Measurements from ENCODE around the gene C10orf95.

Gene C10orf95

DNA sequence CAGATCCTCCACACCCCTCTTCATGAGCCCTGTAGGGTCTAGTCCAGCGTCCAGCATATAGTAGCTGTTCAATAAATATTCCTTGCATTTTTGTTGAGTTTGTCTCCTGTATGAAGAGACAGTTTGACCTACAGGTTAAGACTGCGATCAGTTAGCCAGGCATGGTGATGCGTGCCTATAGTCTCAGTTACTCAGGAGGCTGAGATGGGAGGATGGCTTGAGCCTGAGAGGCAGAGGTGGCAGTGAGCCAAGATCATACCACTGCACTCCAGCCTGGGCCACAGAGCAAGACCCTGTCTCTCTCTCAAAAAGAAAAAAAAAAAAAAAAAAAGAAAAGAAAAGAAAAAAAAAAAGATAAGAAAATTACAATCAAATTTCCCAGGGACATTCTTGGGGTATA lies 13.8 kb downstream of the C10orf95 start:
- Histone ChIP-seq H3K79me2 (no peaks in the 10 kb centered on the region), H3K27ac (no peak overlapping the region), H2AFZ (no peak overlapping the region), H3K9me3 (ENCODE audit: control insufficient read depth, low read length) (no peaks in the 10 kb centered on the region), H3K4me3 (ENCODE audit: low read depth, low read length) (no peak overlapping the region), H3K9ac (no peak overlapping the region), H3K4me1 (no peaks in the 10 kb centered on the region), H3K27me3 (ENCODE audit: control insufficient read depth, insufficient read depth, low read length) (no peaks in the 10 kb centered on the region), H3K4me2 (ENCODE audit: low read length) (no peak overlapping the region), H3K36me3 (ENCODE audit: control insufficient read depth, insufficient read depth, low read length) (no peaks in the 10 kb centered on the region)
- TF ChIP-seq, protein P1, sequence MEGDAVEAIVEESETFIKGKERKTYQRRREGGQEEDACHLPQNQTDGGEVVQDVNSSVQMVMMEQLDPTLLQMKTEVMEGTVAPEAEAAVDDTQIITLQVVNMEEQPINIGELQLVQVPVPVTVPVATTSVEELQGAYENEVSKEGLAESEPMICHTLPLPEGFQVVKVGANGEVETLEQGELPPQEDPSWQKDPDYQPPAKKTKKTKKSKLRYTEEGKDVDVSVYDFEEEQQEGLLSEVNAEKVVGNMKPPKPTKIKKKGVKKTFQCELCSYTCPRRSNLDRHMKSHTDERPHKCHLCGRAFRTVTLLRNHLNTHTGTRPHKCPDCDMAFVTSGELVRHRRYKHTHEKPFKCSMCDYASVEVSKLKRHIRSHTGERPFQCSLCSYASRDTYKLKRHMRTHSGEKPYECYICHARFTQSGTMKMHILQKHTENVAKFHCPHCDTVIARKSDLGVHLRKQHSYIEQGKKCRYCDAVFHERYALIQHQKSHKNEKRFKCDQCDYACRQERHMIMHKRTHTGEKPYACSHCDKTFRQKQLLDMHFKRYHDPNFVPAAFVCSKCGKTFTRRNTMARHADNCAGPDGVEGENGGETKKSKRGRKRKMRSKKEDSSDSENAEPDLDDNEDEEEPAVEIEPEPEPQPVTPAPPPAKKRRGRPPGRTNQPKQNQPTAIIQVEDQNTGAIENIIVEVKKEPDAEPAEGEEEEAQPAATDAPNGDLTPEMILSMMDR (IDR thresholded peaks at IDR 0.05): no peak

DNA sequence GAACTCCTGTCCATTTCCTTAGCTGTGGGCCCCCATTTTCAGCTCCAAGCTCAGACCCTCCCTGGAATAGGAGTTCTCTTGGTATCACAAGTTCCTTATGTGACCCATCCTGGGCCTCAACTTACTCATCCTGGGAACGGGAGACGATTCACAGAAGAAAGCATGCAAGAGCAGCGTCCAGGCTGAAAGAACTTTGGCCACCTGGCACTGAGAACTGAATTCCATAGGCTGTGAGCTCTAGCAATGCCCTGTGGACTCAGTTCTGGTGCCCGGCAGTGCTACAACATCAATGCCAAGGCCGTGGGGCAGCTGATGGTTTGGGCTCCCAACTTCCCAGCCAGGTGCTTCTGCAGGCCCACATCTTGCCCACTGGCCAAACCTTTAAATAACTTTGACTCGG lies 15.0 kb downstream of the C10orf95 start:
- TF ChIP-seq, protein P1 (IDR thresholded peaks at IDR 0.05): no peak
- Histone ChIP-seq H3K27ac (no peak overlapping the region), H3K36me3 (ENCODE audit: control insufficient read depth, insufficient read depth, low read length) (no peaks in the 10 kb centered on the region), H3K4me1 (peaks cover 4% of the 10 kb centered on the region), H3K4me2 (ENCODE audit: low read length) (no peak overlapping the region), H3K27me3 (ENCODE audit: control insufficient read depth, insufficient read depth, low read length) (no peaks in the 10 kb centered on the region), H3K79me2 (peaks cover 9% of the 10 kb centered on the region), H2AFZ (no peak overlapping the region), H3K4me3 (ENCODE audit: low read depth, low read length) (no peak overlapping the region), H3K9me3 (ENCODE audit: control insufficient read depth, low read length) (no peaks in the 10 kb centered on the region), H3K9ac (no peak overlapping the region)

DNA sequence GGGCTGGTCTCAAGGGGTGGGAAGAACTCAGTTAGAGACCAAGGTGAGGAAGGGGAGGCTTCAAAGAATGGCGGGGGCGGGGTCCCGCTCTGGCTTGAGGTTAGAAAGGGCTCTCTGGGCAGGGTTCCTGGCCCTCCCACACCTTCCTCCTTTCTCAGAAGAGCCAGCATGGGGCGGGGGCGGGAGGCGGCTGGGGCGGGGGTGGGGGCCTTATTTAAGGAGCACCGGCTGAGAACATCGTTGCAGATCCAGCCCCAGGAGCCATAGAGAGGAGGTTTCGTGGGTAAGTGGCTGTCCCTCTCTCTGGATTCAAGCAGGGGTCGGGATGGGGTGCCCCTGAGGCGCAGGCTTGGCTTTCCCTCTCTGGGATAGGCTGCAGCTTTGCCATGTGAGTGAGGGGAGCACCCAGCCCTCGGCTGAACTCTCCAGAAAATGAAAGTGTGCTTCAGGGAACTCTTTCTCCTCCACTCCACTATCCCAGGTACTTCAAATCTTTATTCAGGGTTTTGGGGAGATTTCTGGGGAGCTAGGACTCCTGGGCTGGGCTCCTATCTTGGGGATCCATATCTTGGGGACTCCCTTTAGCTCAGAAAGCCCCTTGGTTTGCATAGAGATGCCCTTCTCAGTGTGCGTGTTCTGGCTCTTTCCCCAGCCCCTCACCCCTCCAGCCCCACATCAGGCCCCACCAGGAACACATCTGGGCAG lies 15.7 kb downstream of the C10orf95 start:
- Histone ChIP-seq H3K9ac (no peak overlapping the region), H3K4me1 (peaks cover 4% of the 10 kb centered on the region), H3K4me3 (ENCODE audit: low read depth, low read length) (no peak overlapping the region), H3K9me3 (ENCODE audit: control insufficient read depth, low read length) (no peaks in the 10 kb centered on the region), H3K36me3 (ENCODE audit: control insufficient read depth, insufficient read depth, low read length) (no peaks in the 10 kb centered on the region), H3K27me3 (ENCODE audit: control insufficient read depth, insufficient read depth, low read length) (no peaks in the 10 kb centered on the region), H3K79me2 (peaks cover 9% of the 10 kb centered on the region), H3K4me2 (ENCODE audit: low read length) (no peak overlapping the region), H3K27ac (no peak overlapping the region), H2AFZ (no peak overlapping the region)
- TF ChIP-seq, protein P1 (IDR thresholded peaks at IDR 0.05): no peak

DNA sequence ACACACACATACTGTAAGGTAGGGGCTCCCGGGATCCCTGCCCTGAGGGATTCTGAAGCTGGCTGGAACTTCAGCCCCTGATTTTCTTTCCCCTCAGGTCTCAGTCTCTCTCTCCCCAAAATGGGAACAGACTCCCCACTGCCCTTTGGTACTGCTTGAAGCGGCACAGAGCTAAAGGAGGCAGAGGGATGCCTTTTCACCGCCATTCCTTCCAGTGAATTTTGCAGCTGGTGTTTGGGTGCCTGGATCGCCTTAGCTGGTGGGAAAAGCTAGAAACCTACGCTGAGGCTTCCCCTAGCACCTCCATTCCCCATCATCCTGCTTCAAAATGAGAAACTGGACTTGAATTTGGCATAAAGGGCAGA lies 16.2 kb downstream of the C10orf95 start:
- Histone ChIP-seq H2AFZ (no peak overlapping the region), H3K4me1 (peaks cover 4% of the 10 kb centered on the region), H3K79me2 (peaks cover 9% of the 10 kb centered on the region), H3K4me2 (ENCODE audit: low read length) (no peak overlapping the region), H3K9ac (no peak overlapping the region), H3K27ac (no peak overlapping the region), H3K9me3 (ENCODE audit: control insufficient read depth, low read length) (no peaks in the 10 kb centered on the region), H3K36me3 (ENCODE audit: control insufficient read depth, insufficient read depth, low read length) (no peaks in the 10 kb centered on the region), H3K4me3 (ENCODE audit: low read depth, low read length) (no peak overlapping the region), H3K27me3 (ENCODE audit: control insufficient read depth, insufficient read depth, low read length) (no peaks in the 10 kb centered on the region)
- TF ChIP-seq, protein P1 (IDR thresholded peaks at IDR 0.05): no peak
